ENCODE measurements around the gene CDO1.
"Not testable (repeated sequence)": the region's sequence is repeated elsewhere in the genome, so short reads cannot be mapped to it uniquely, and the experiment has no call there.

The CDO1 gene

DNA sequence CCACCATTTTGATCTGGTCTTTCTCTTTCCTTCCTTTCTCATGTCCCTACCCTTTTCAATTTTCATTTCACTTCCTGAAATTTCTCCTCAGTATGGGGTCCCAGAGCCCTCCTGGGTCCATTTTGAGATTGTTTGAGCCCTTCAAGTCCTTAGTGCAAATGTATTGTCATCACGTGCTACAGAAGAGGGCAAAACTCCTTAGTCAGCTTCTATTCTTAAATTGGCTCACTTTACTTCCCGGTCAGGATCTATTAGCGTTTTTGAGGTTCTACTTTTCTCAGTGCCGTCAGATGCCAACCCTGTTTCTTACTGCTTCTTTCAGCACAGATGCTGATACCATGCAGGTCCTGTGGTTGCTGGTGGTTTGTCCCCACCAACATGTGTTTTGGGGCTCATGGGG lies 19.0 kb upstream of the CDO1 start:
- DNase-seq = no peak

- no peak for DNase-seq
Observed at GRCh38 chr5:115831163-115831768, 14.8 kb upstream of the CDO1 start.

- DNase-seq = no peak
Observed at GRCh38 chr5:115829913-115830312, 13.5 kb upstream of the CDO1 start.

DNA sequence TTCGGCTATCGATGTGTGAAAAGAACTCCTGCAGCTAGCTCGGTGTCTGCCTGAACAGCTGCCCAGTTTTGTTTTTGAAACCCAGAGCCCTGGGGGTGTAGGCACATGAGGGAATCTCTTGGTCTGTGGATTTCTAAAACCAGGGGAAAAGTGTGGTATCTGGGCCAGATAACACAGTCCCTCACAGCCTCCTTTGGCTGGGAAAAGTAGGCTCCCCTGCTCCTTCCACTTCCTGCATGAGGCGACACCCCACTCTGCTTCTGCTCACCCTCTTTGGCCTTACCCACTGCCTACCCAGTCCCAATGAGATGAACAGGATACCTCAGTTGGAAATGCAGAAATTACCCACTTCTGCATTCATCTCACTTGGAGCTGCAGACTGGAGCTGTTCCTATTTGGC lies 9.5 kb upstream of the CDO1 start:
- no peak for DNase-seq

DNA sequence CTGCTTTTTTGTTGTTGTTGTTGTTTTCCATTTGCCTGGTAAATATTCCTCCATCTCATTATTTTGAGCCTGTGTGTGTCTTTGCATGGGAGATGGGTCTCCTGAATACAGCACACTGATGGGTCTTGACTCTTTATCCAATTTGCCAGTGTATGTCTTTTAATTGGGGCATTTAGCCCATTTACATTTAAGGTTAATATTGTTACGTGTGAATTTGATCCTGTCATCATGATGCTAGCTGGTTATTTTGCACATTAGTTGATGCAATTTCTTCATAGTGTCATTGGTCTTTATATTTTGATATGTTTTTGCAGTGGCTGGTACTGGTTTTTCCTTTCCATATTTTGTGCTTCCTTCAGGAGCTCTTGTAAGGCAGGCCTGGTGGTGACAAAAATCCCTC lies 8.5 kb upstream of the CDO1 start:
- DNase-seq = not testable (repeated sequence)

- no peak for DNase-seq
Observed at GRCh38 chr5:115820846-115821245, 4.4 kb upstream of the CDO1 start.

DNA sequence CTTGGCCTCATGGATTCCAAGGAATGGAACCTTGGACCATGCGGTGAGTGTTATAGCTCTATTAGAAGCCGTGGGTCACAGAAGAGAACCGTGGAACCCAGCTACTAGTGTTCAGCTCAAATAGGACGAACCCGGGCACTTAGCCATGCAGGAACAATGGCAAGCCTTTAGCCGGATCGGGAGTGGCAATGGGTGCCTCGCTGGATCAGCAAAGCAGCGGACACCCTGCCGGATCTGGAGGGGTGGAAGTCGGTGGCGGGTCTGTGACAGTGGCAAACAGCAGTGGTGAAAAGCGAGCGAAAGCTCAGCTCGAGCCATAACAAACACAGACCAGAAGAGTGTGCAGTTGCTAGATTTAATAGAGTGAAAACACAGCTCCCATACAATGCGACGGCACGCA lies 2.4 kb upstream of the CDO1 start:
- no peak for DNase-seq

DNA sequence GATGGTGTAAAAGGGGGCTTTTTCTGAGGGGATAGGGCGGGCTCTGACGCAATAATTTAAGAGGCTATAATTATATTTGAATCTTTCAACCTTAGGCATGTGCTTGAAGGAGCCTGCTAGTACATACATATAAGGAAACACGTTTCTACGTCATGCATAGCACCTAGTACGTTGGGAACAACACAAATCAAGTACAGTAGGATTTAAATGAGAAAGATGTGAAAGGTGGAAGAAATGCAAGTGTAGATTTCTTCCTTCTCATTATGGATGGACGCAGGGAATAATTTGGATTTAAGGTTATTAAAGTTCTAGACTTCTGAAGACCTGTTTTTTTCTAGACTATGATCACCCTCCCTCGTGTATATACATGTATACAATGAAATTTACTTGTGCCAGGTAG lies 927 bp upstream of the CDO1 start:
- no peak for DNase-seq

DNA sequence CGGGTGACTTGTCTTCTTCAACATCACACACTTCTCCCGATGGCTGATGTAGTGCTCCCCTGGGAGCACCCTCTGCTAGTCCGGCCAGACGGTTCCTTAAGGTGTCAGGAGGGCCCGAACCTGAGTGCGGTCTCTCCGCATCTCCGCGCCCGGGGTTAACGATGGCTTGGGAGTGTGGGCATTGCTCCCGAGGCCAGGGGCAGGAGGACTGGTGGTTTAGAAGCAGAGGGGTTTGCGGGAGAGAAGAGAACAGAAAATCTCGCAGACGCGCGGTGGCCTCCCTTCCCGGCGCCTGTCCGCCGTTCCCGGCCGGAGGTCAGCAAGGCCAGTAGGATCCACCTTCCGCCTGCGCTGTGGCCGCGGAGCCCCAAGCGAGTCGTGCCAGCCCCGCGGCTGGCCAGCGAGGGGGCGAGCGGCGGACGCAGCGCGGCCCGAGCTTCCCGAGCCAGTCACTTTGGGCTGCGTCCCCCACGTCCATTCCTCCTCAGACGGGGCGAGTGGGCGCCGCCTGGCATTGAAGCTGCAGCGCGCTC lies 700 bp downstream of the CDO1 start:
- no peak for DNase-seq

GRCh38 chr5:115815006-115815692 lies 1.3 kb downstream of the CDO1 start:
- DNase-seq = no peak

DNA sequence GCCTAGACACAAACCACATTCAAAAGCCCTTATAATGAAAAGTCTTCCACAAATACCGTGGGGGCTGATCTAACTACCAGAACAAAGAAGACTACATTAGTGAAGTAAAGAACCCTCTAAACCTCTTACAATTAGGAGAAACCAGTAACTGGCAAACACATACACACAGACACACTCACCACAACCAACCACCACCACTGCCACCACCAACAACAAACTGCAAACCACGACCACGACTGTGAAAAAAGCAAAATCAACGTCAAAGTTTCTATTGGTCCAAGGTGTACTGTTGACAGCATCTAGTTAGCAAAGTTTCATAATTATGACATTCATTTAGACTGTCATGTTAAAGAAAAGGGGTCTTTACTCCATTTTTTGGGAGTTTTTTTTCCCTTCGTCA lies 2.7 kb downstream of the CDO1 start:
- no peak for DNase-seq

DNA sequence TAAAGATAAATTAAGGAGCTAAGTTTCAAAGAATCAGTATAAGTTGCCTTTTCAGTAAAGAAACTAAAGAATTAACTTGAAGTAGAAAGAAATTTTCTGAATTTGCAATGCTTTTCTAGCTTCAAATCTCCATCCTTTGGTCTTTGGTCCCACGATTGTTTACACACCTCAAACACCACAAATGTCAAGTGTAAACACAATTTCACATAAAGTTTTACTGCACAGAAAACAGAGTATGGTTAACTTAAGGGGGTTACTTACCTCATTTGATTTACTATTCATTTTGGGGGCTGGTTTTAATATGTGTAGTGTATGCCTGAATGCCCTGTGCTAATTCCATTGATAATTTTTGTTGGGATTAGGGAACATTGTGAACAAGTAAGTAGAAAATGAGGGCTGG lies 4.1 kb downstream of the CDO1 start:
- no peak for DNase-seq

GRCh38 chr5:115811406-115811805 lies 5.1 kb downstream of the CDO1 start:
- no peak for DNase-seq

- no peak for DNase-seq
Observed at GRCh38 chr5:115810761-115811160, 5.7 kb downstream of the CDO1 start.

DNA sequence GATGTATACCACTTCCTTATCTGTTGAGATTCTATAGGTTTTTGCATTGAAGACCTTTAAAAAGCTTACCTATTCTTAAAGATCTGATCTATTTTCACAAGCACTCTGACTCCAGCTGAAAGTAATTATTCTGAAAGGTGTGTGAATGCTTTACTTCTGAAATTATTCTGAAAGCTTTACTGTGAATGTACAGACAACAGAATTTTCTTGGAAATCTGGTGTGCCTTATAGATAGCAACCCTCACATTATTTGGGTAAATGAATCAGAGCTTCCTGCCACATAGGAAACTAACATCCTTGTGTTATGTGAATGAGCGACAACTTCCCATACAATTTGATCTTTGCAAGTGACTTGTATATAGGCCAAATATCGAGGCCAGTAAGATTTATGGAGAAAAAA lies 6.5 kb downstream of the CDO1 start:
- no peak for DNase-seq

- DNase-seq = not testable (repeated sequence)
Observed at GRCh38 chr5:115808066-115808465, 8.4 kb downstream of the CDO1 start.

DNA sequence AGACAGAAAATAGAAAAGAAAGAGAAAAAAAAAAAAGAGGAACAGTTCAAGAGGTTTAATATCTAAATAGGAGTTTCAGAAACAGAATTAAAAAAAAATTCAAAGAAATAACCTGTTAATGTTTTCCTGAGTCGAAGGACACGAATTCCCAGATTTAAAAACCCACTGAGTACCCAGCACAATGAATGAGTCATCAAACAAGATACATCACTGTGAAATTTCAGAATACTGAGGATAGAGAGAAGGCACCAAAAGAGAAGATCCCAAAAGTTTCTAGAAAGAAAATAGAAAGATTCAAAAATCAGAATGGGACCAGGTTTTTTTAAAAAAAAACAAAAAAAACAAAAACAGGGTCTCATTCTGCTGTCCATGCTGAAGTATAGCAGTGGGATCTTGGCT lies 8.8 kb downstream of the CDO1 start:
- no peak for DNase-seq

DNA sequence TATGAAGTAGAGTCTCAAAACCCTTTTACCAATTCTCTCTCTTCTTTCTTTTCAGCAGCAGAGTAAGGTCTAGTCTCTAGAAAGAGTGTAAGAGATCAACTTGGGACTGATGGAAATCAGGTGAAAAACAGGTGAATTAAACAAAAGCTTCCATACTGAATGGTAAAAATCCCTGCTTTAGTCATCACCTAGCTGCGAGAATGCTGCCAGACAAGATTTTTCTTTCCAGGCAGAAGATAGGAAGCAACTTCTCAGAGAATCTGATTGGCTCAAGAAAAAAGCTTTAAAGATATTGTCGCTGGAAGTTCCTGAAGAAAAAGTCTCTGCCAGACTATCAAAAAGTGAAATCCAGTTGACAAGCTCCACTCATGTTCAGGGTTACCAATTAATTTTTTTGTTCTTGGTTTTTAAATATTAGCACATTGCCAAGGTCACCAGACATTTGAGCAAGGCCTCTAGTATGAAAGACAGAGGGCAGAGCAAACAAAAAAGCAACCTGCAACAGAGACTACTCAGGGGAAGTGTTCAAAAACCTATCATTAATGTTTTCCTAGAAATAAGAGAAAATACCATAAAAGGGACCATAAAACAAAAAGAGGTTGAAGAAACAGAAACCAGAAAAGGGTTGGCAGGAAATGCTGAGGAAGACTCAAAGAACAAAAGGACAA lies 9.3 kb downstream of the CDO1 start:
- DNase-seq = no peak

DNA sequence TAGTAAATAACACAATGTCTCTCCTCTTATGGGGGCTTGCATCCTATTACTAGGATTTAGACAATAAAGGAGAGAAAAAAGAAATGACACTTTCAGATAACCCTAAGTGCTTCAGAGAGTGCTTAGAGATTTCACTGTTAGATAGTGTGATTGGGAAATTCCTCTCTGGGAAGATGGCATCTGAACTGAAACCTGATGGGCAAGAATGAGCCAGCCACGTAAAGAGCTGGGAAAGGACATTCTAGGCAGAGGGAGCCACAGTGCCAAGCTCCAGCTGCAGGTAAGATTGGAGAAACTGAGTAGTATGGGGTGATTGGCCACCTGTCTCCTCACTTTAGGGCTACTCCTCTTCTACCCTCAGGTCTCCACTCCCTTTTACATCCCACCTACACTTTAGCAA lies 14.5 kb downstream of the CDO1 start:
- DNase-seq = no peak

DNA sequence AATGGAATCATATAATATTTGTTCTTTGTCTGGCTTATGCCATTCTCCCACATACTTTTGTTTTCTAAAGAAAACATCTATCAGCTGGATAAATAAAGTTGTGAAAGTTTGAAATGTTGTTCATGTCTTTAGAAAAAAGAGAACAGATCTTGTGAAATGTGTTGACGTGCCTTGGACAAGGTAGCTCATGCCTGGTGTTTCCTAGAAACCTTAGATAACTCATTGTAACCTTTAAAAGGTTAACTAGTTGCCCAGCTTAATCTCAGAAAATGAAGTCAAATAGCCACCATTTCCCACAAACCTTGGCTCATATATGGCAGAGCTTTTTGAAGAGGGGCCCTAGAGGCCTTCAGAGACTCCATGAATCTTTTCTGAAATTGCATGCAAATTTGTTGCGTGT lies 15.3 kb downstream of the CDO1 start:
- no peak for DNase-seq

DNA sequence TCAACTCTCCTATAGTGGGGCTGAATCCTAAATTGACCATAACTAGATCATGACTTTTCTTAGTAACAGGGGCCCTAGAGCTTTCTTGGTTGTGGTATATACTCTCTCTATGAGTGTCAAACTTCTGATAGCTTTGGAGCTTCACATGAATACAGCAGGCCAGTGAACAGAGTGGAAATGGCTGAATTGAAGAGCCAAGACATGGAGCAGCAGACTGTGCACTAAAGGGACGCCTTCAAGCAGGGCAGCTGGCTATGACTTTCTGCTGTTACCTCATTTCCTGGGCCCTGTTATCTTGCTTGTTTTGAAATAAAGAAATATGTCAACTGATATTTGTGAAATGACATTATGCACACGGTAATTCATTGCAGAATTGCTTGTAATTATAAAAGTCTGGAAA lies 16.4 kb downstream of the CDO1 start:
- no peak for DNase-seq

DNA sequence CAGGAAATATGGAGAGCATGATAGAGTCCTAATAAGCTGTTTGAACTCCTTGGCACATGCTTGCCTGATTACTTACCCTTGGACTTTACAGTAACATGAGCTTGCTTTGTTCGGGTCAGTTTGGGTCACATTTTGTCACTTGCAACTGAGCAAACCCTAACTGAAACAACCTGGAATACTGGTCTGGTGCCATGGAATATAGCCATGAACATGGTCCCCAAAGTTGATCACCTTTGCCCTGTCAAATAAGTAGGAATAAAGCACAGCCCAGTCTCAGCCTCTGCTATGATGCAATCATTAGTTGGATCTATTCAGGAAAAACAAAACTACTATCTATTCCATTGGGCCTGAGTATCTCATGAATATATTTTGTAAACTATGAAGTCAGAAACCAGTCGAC lies 18.2 kb downstream of the CDO1 start:
- DNase-seq = no peak

GRCh38 chr5:115796656-115797055 lies 19.8 kb downstream of the CDO1 start:
- no peak for DNase-seq

DNA sequence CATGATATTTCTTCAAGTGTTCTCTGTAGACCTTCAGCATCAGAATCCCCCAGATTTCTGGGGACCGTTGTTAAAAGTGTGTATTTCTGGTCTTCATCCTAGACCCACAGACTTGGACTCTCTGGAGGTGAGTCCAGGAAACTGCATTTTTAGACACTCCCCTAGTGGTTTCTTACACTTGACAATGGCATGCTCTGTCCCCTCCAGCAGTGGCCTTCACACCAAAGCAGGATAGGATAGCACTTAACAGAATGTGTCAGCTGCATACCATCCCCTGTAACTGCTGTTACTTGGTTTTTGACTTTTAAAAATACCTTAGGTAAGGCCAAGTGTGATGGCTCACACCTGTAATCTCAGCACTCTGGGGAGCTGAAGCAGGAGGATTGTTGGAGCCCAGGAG lies 20.8 kb downstream of the CDO1 start:
- no peak for DNase-seq
